HL-60 (cell line): ENCODE measurements around the gene RUNX3.

Experiments
- DNase-seq, 2 experiments: peaks; one replicate each; pipeline ENCODE4 v3.0.0-alpha.2; 2010 to 2020; ENCODE audit warnings: low read depth in 1 of 2, low spot score in 1 of 2
- H3K27ac ChIP-seq: fragments of 250-450 bp; sonication (Bioruptor Pico); replicated peaks from 2 replicates; pipeline ENCODE4 v1.5.1; 2020; ENCODE audit warnings: mild to moderate bottlenecking, moderate library complexity
- H3K27me3 ChIP-seq: fragments of 250-450 bp; sonication (Bioruptor Pico); 2 replicates; pipeline ENCODE4 v1.5.1; 2021; ENCODE audit warnings: mild to moderate bottlenecking, moderate library complexity; ENCODE audit not compliant: insufficient read depth, poor library complexity, severe bottlenecking
- H3K4me3 ChIP-seq: replicated peaks from 2 replicates; pipeline ENCODE4 v1.5.1; 2011; ENCODE audit warnings: mild to moderate bottlenecking, control low read depth, low read length; ENCODE audit not compliant: insufficient read depth
- GABPA ChIP-seq: IDR thresholded peaks from 2 replicates; pipeline ENCODE4 v1.6.1; 2012; ENCODE audit warnings: low read depth
- POLR2AphosphoS5 ChIP-seq: IDR thresholded peaks from 2 replicates; pipeline ENCODE4 v1.6.1; 2012; ENCODE audit warnings: low read depth
- SPI1 ChIP-seq: IDR thresholded peaks from 2 replicates; pipeline ENCODE4 v1.6.1; 2012; ENCODE audit warnings: low read depth, mild to moderate bottlenecking, borderline replicate concordance
- TF ChIP-seq, protein P1 (sequence below): IDR thresholded peaks from 2 replicates; pipeline ENCODE4 v1.6.1; 2012; ENCODE audit warnings: low read depth; ENCODE audit not compliant: insufficient replicate concordance
- TF ChIP-seq, protein P2 (sequence below): IDR thresholded peaks from one replicate; pipeline ENCODE4 v1.5.1; 2011; ENCODE audit warnings: low read length, control low read depth, inconsistent platforms; ENCODE audit not compliant: insufficient read depth

The RUNX3 gene

GRCh38 chr1:24957016-24957807 lies 27.1 kb upstream of the RUNX3 start:
- TF ChIP-seq, protein P1, sequence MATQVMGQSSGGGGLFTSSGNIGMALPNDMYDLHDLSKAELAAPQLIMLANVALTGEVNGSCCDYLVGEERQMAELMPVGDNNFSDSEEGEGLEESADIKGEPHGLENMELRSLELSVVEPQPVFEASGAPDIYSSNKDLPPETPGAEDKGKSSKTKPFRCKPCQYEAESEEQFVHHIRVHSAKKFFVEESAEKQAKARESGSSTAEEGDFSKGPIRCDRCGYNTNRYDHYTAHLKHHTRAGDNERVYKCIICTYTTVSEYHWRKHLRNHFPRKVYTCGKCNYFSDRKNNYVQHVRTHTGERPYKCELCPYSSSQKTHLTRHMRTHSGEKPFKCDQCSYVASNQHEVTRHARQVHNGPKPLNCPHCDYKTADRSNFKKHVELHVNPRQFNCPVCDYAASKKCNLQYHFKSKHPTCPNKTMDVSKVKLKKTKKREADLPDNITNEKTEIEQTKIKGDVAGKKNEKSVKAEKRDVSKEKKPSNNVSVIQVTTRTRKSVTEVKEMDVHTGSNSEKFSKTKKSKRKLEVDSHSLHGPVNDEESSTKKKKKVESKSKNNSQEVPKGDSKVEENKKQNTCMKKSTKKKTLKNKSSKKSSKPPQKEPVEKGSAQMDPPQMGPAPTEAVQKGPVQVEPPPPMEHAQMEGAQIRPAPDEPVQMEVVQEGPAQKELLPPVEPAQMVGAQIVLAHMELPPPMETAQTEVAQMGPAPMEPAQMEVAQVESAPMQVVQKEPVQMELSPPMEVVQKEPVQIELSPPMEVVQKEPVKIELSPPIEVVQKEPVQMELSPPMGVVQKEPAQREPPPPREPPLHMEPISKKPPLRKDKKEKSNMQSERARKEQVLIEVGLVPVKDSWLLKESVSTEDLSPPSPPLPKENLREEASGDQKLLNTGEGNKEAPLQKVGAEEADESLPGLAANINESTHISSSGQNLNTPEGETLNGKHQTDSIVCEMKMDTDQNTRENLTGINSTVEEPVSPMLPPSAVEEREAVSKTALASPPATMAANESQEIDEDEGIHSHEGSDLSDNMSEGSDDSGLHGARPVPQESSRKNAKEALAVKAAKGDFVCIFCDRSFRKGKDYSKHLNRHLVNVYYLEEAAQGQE: no peak
- TF ChIP-seq SPI1: peak; percentile 78; the same call in 1 of the 2 replicates
- Histone ChIP-seq H3K4me3 (no peak overlapping the region), H3K27me3 (no peaks in the 10 kb centered on the region), H3K27ac (no peak overlapping the region)
- DNase-seq: peak; percentile 49 to 70

- H3K27me3 ChIP-seq: no peaks in the 10 kb centered on the region
- TF ChIP-seq GABPA: no peak
- peak; percentile 23; the same call in 1 of the 2 replicates for TF ChIP-seq SPI1
- no peak for DNase-seq
- H3K27ac ChIP-seq: no peak overlapping the region
- H3K4me3 ChIP-seq: no peak overlapping the region
These were observed 25.8 kb upstream of the RUNX3 start for GRCh38 chr1:24955779-24956365.

DNA sequence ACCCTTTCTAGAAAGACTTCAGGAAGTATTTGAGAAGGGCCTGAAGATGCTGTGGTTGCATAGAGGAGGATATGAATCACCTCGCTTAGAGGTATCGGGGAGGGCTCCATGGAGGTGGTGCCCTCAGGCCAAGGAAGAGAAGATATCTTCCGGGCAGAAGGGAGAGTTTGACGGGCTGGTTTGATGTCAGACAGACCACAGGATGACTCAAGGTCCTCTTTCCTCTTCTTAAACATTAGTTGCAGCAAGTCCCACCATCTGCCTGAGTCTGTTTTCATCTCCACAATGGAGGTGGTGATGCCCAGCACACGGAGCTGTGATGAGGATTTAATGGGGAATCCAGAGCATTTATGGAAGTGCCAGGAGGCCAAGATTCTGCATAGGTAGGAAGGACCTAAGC lies 25.1 kb upstream of the RUNX3 start:
- DNase-seq: peak; percentile 77 to 87
- TF ChIP-seq, protein P1: no peak
- TF ChIP-seq POLR2AphosphoS5 (no peak), SPI1 (no peak), GABPA (no peak)
- TF ChIP-seq, protein P2, sequence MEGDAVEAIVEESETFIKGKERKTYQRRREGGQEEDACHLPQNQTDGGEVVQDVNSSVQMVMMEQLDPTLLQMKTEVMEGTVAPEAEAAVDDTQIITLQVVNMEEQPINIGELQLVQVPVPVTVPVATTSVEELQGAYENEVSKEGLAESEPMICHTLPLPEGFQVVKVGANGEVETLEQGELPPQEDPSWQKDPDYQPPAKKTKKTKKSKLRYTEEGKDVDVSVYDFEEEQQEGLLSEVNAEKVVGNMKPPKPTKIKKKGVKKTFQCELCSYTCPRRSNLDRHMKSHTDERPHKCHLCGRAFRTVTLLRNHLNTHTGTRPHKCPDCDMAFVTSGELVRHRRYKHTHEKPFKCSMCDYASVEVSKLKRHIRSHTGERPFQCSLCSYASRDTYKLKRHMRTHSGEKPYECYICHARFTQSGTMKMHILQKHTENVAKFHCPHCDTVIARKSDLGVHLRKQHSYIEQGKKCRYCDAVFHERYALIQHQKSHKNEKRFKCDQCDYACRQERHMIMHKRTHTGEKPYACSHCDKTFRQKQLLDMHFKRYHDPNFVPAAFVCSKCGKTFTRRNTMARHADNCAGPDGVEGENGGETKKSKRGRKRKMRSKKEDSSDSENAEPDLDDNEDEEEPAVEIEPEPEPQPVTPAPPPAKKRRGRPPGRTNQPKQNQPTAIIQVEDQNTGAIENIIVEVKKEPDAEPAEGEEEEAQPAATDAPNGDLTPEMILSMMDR: no peak
- Histone ChIP-seq H3K27ac (0 out of 2 replicates have a peak overlapping the region, but pooled peaks have one; percentile 6), H3K4me3 (no peak overlapping the region), H3K27me3 (no peaks in the 10 kb centered on the region)

DNA sequence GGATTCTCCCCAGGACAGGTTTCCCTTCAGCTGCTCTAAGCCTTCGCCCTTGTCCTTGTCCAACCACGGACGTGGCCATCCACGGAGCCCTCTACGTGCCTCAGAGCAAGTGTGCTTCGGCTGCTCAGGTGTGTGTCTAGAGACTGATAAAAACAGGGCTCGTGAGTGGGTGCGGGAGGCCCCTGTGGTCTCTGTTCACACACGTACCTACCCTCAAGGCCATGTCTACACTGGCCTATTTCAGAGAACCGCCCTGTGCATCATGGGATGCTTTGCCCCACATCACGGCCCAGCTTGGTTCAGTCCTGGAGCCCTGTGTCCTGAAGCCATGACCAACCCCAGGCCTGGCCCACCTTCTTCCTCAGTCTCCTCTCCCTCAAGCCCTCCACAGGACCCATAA lies 24.6 kb upstream of the RUNX3 start:
- TF ChIP-seq, protein P2: no peak
- Histone ChIP-seq H3K27ac (no peak overlapping the region), H3K27me3 (no peaks in the 10 kb centered on the region), H3K4me3 (no peak overlapping the region)
- no peak for DNase-seq

- Histone ChIP-seq H3K27me3 (no peaks in the 10 kb centered on the region), H3K4me3 (no peak overlapping the region), H3K27ac (no peak overlapping the region)
- DNase-seq: no peak
- TF ChIP-seq GABPA (no peak), POLR2AphosphoS5 (no peak), SPI1 (no peak)
- TF ChIP-seq, protein P1: no peak
- TF ChIP-seq, protein P2: no peak
These were observed 23.9 kb upstream of the RUNX3 start for GRCh38 chr1:24954022-24954421.
